ENCODE results near the gene FLOT2.
"Not testable (repeated sequence)": the region's sequence is repeated elsewhere in the genome, so short reads cannot be mapped to it uniquely, and the experiment has no call there.

Gene FLOT2

GRCh38 chr17:28879886-28880571 lies 17.5 kb downstream of the FLOT2 start:
- peaks cover 37% of the 10 kb centered on the region for H3K36me3 ChIP-seq (ENCODE audit: control insufficient read depth, low read depth, low read length)
- H3K9ac ChIP-seq (ENCODE audit: low read length): no peak overlapping the region
- H3K9me3 ChIP-seq (ENCODE audit: control insufficient read depth, low read depth, low read length): no peaks in the 10 kb centered on the region

GRCh38 chr17:28878981-28879380 lies 18.6 kb downstream of the FLOT2 start:
- Histone ChIP-seq H3K9me3 (ENCODE audit: control insufficient read depth, low read depth, low read length) (no peaks in the 10 kb centered on the region), H3K4me1 (ENCODE audit: control insufficient read depth, low read depth, low read length) (no peaks in the 10 kb centered on the region), H3K27ac (ENCODE audit: low read length) (no peak overlapping the region), H3K27me3 (ENCODE audit: control insufficient read depth, insufficient read depth, low read length) (no peaks in the 10 kb centered on the region), H3K9ac (ENCODE audit: low read length) (no peak overlapping the region), H3K36me3 (ENCODE audit: control insufficient read depth, low read depth, low read length) (peaks cover 37% of the 10 kb centered on the region), H3K4me3 (ENCODE audit: low read length) (no peak overlapping the region)

More at GRCh38 chr17:28879886-28880571, 17.5 kb downstream of the FLOT2 start:
- Histone ChIP-seq H3K27ac (ENCODE audit: low read length) (no peak overlapping the region), H3K27me3 (ENCODE audit: control insufficient read depth, insufficient read depth, low read length) (no peaks in the 10 kb centered on the region), H3K4me3 (ENCODE audit: low read length) (no peak overlapping the region), H3K4me1 (ENCODE audit: control insufficient read depth, low read depth, low read length) (no peaks in the 10 kb centered on the region)

GRCh38 chr17:28878158-28878910 lies 19.2 kb downstream of the FLOT2 start:
- peaks cover 37% of the 10 kb centered on the region for H3K36me3 ChIP-seq (ENCODE audit: control insufficient read depth, low read depth, low read length)
- H3K9me3 ChIP-seq (ENCODE audit: control insufficient read depth, low read depth, low read length): no peaks in the 10 kb centered on the region

GRCh38 chr17:28877150-28877711 lies 20.3 kb downstream of the FLOT2 start:
- not testable (repeated sequence) for H3K27me3 ChIP-seq (ENCODE audit: control insufficient read depth, insufficient read depth, low read length); H3K9me3 ChIP-seq (ENCODE audit: control insufficient read depth, low read depth, low read length); H3K4me3 ChIP-seq (ENCODE audit: low read length); H3K4me1 ChIP-seq (ENCODE audit: control insufficient read depth, low read depth, low read length); H3K27ac ChIP-seq (ENCODE audit: low read length); H3K9ac ChIP-seq (ENCODE audit: low read length)
- H3K36me3 ChIP-seq (ENCODE audit: control insufficient read depth, low read depth, low read length): peaks cover 30% of the 10 kb centered on the region

More at GRCh38 chr17:28878158-28878910, 19.2 kb downstream of the FLOT2 start:
- no peaks in the 10 kb centered on the region for H3K27me3 ChIP-seq (ENCODE audit: control insufficient read depth, insufficient read depth, low read length)
- no peak overlapping the region for H3K9ac ChIP-seq (ENCODE audit: low read length)
- no peak overlapping the region for H3K27ac ChIP-seq (ENCODE audit: low read length)
- H3K4me1 ChIP-seq (ENCODE audit: control insufficient read depth, low read depth, low read length): no peaks in the 10 kb centered on the region
- no peak overlapping the region for H3K4me3 ChIP-seq (ENCODE audit: low read length)

GRCh38 chr17:28875848-28876550 lies 21.5 kb downstream of the FLOT2 start:
- H3K9ac ChIP-seq (ENCODE audit: low read length): no peak overlapping the region
- no peak overlapping the region for H3K4me3 ChIP-seq (ENCODE audit: low read length)
- H3K36me3 ChIP-seq (ENCODE audit: control insufficient read depth, low read depth, low read length): peaks cover 18% of the 10 kb centered on the region
- no peaks in the 10 kb centered on the region for H3K4me1 ChIP-seq (ENCODE audit: control insufficient read depth, low read depth, low read length)
- no peaks in the 10 kb centered on the region for H3K9me3 ChIP-seq (ENCODE audit: control insufficient read depth, low read depth, low read length)
- no peaks in the 10 kb centered on the region for H3K27me3 ChIP-seq (ENCODE audit: control insufficient read depth, insufficient read depth, low read length)
- H3K27ac ChIP-seq (ENCODE audit: low read length): no peak overlapping the region

- H3K27me3 ChIP-seq (ENCODE audit: control insufficient read depth, insufficient read depth, low read length): no peaks in the 10 kb centered on the region
- H3K4me3 ChIP-seq (ENCODE audit: low read length): no peak overlapping the region
- H3K27ac ChIP-seq (ENCODE audit: low read length): no peak overlapping the region
- peaks cover 6% of the 10 kb centered on the region for H3K36me3 ChIP-seq (ENCODE audit: control insufficient read depth, low read depth, low read length)
- no peaks in the 10 kb centered on the region for H3K4me1 ChIP-seq (ENCODE audit: control insufficient read depth, low read depth, low read length)
- no peak overlapping the region for H3K9ac ChIP-seq (ENCODE audit: low read length)
- no peaks in the 10 kb centered on the region for H3K9me3 ChIP-seq (ENCODE audit: control insufficient read depth, low read depth, low read length)
Measured at GRCh38 chr17:28874750-28875149, 22.8 kb downstream of the FLOT2 start.

- H3K4me3 ChIP-seq (ENCODE audit: low read length): no peak overlapping the region
- H3K27me3 ChIP-seq (ENCODE audit: control insufficient read depth, insufficient read depth, low read length): no peaks in the 10 kb centered on the region
- H3K9me3 ChIP-seq (ENCODE audit: control insufficient read depth, low read depth, low read length): no peaks in the 10 kb centered on the region
- H3K36me3 ChIP-seq (ENCODE audit: control insufficient read depth, low read depth, low read length): peaks cover 3% of the 10 kb centered on the region
- H3K4me1 ChIP-seq (ENCODE audit: control insufficient read depth, low read depth, low read length): no peaks in the 10 kb centered on the region
- H3K9ac ChIP-seq (ENCODE audit: low read length): no peak overlapping the region
- H3K27ac ChIP-seq (ENCODE audit: low read length): no peak overlapping the region
Measured at GRCh38 chr17:28873839-28874238, 23.7 kb downstream of the FLOT2 start.

- no peak overlapping the region for H3K9ac ChIP-seq (ENCODE audit: low read length)
- H3K27me3 ChIP-seq (ENCODE audit: control insufficient read depth, insufficient read depth, low read length): no peaks in the 10 kb centered on the region
- H3K36me3 ChIP-seq (ENCODE audit: control insufficient read depth, low read depth, low read length): no peaks in the 10 kb centered on the region
- no peak overlapping the region for H3K27ac ChIP-seq (ENCODE audit: low read length)
- no peak overlapping the region for H3K4me3 ChIP-seq (ENCODE audit: low read length)
- H3K9me3 ChIP-seq (ENCODE audit: control insufficient read depth, low read depth, low read length): no peaks in the 10 kb centered on the region
- H3K4me1 ChIP-seq (ENCODE audit: control insufficient read depth, low read depth, low read length): no peaks in the 10 kb centered on the region
Measured at GRCh38 chr17:28871056-28871579, 26.4 kb downstream of the FLOT2 start.

GRCh38 chr17:28867276-28867675 lies 30.3 kb downstream of the FLOT2 start:
- Histone ChIP-seq H3K27ac (ENCODE audit: low read length) (no peak overlapping the region), H3K36me3 (ENCODE audit: control insufficient read depth, low read depth, low read length) (no peaks in the 10 kb centered on the region), H3K9ac (ENCODE audit: low read length) (no peak overlapping the region), H3K4me3 (ENCODE audit: low read length) (no peak overlapping the region), H3K9me3 (ENCODE audit: control insufficient read depth, low read depth, low read length) (no peaks in the 10 kb centered on the region), H3K4me1 (ENCODE audit: control insufficient read depth, low read depth, low read length) (no peaks in the 10 kb centered on the region), H3K27me3 (ENCODE audit: control insufficient read depth, insufficient read depth, low read length) (no peaks in the 10 kb centered on the region)

- Histone ChIP-seq H3K9ac (ENCODE audit: low read length) (no peak overlapping the region), H3K27me3 (ENCODE audit: control insufficient read depth, insufficient read depth, low read length) (no peaks in the 10 kb centered on the region), H3K9me3 (ENCODE audit: control insufficient read depth, low read depth, low read length) (no peaks in the 10 kb centered on the region), H3K36me3 (ENCODE audit: control insufficient read depth, low read depth, low read length) (no peaks in the 10 kb centered on the region), H3K4me3 (ENCODE audit: low read length) (no peak overlapping the region), H3K4me1 (ENCODE audit: control insufficient read depth, low read depth, low read length) (no peaks in the 10 kb centered on the region), H3K27ac (ENCODE audit: low read length) (no peak overlapping the region)
Measured at GRCh38 chr17:28865946-28866752, 31.4 kb downstream of the FLOT2 start.

Data from iPS-18a (cell line).